ENCODE results near the gene WDR33.

WDR33 gene

DNA sequence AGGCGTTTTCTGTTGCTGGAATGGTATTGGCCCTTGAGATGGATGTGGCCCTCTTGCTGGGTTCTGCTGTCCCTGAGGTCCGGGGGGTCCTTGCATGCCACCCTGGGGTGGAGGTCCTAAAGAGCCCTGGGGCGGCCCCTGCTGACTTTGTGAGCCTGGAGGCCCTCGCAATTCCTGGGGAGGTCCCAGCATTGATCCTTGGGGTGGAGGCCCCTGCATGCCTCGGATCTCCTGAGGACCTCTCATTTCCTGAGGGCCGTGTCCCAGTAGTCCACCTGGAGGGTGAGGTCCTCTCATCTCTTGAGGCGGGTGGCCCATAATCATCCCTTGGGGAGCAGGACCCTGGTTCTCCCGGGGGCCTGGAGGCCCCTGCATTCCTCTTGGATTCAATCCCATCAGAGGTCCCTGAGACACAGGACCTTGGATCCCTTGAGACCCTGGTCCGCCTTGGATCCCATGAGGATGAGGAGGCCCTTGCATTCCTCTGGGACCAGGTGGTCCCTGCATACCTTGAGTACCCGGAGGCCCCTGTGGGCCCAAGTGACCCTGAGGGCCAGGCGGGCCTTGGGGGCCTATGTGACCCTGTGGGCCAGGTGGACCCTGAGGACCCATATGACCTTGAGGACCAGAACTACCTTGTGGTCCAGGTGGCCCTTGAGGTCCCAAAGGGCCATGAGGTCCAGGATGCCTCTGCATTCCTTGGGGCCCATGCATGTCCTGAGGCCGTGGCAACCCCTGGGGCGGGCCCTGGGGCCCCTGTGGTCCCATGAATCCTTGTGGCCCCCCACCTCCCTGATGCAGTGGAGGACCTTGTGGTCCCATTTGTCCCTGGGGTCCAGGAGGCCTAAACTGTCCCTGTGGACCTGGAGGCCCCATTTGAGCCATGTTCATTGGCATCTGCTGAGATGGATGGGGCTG lies 91.4 kb downstream of the WDR33 start:
- DNase-seq (ENCODE audit: low read depth, low spot score) = no peak

DNA sequence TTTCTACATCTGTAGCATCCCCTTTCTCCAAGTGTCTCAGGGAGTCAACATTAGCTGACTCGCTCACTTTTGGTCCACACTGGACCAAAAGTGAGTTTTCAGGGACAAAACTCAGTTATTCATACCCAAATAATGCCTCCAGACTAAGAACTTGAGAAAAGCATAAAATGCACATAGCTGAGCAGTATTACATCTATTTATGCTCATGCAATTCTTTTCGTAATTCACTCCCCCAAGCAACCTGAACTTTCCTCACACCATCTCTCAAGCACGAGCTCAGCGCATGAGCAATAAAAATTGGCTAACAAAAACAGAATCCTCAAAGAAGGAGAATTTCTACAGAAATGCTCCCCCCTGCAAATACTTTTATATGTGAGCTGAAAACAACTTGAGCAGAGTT lies 92.7 kb downstream of the WDR33 start:
- DNase-seq (ENCODE audit: low read depth, low spot score) = no peak

DNA sequence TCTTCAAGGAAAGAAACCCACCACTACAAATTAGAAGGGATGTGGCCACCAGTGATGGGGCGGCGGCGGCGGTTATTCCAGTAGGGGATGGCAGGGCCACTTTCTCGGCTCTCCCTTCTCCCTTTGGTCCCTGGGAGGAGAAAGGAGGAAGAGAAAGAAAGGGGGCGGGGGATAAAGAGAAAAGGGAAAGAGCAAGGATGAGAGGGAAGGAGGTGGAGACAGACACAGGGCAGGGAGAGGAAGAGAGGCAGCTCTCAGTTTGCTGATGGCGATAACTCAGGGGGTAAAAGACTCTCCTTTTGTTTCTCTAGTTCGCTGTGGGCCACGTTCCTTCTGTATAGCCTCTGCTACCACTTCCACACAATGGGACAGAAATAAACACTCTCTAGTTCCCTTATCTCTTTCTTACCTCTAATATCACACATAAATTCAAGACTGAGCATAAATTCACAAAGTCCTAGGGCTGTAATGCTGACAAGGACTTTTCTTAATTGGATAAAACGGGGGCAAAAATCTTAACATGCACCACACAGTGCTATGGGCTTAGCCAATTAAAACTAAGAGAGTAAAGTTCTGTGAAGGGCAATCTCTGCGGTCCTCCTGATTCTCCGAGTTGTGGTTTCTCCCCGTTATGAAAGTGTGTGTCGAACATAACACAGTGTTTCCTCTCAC lies 95.1 kb downstream of the WDR33 start:
- DNase-seq (ENCODE audit: low read depth, low spot score) = no peak

GRCh38 chr2:127713562-127713961 lies 97.4 kb downstream of the WDR33 start:
- no peak for DNase-seq (ENCODE audit: low read depth, low spot score)

- DNase-seq (ENCODE audit: low read depth, low spot score) = no peak
Observed at GRCh38 chr2:127712999-127713398, 98.0 kb downstream of the WDR33 start.

DNA sequence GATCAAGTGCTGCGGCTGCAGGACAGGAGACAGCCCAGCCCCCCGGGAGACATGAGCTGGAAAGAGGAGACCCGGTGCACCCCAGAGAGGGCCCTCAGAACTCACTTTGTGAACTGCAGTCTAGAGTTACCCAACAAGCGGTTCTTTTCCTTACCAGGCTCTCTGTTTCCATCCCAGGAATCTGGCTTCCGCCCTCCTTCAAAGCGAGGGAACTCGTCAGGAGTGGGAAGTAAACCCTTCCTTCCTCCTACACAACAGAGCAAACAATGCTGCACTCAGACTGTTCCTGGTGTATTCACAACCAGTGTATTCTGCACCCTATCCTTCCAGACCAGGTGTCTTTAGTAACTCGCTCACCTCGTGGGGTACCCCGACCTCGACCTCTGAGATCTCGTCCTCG lies 101.6 kb downstream of the WDR33 start:
- DNase-seq (ENCODE audit: low read depth, low spot score) = no peak

DNA sequence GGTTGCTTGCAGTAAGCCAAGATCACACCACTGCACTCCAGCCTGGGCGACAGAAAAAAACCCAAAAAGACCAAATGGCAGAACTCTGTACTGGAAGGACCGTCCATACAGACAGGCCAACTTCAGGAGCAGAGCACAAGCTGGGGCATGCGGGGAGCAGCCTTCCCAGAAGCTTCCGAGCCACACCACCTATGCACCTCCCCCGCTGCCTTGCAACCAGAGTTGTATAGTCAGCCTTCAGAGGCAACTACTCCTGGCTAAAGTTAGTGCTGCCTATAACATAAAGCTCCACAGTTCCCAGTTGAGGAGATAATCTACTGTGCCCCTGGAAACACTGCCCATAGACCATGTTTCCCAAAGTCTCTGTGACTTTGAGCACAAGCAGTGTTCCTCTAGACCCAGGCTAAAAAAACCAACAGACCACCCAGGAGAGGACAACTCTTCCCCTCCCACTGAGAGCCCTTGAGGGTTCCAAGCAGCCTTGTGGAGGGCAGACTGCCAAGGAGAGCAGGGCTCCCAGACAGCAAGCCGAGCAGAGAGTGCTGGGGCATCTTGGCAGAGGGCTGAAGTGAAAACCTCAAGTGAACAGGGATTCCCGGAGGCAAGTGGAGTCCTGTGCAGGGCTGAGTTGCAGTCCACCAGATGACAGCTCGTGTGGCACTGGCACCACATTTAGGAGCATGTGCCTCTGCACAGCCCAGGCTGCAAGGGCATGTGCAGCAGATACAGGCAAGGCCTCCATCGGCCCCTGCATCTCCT lies 102.9 kb downstream of the WDR33 start:
- DNase-seq (ENCODE audit: low read depth, low spot score) = no peak

DNA sequence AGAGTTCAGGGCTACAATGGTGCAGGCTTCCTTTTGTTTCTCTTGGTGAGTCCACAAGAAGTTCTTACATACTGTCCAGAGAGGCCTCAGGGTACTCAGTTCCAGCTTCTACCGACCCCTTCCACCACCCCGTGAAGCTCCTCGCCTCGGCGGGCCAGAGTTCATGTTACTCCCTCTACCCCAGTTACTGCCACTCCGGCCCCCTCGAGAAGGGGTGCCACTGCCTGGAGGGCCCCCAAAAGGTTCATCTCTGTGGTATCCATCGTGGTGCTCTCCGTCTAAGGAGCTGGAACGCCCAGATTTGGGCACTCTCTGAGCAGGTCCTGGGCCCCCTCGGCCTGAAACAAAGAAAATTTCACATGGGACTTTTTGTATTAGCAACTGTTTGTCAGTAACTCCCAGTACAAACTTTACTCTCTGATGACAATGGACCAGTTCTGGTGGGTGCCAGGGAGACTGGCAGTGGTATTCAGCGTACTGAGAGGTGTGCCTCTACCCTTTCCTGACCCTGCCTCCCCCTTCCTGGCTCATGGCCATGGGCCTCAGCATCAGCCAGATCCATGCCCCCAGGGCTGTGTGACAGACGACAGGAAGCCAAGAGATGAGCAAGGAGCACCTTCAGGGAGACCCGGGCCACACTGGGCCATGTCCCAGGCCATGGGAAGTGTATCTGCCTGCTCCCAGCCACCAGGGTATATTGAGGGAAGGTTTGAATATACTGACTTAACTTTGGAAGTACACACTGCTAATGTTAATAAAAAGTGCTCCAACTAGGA lies 104.6 kb downstream of the WDR33 start:
- DNase-seq (ENCODE audit: low read depth, low spot score) = no peak

- no peak for DNase-seq (ENCODE audit: low read depth, low spot score)
Observed at GRCh38 chr2:127705391-127706065, 105.4 kb downstream of the WDR33 start.

DNA sequence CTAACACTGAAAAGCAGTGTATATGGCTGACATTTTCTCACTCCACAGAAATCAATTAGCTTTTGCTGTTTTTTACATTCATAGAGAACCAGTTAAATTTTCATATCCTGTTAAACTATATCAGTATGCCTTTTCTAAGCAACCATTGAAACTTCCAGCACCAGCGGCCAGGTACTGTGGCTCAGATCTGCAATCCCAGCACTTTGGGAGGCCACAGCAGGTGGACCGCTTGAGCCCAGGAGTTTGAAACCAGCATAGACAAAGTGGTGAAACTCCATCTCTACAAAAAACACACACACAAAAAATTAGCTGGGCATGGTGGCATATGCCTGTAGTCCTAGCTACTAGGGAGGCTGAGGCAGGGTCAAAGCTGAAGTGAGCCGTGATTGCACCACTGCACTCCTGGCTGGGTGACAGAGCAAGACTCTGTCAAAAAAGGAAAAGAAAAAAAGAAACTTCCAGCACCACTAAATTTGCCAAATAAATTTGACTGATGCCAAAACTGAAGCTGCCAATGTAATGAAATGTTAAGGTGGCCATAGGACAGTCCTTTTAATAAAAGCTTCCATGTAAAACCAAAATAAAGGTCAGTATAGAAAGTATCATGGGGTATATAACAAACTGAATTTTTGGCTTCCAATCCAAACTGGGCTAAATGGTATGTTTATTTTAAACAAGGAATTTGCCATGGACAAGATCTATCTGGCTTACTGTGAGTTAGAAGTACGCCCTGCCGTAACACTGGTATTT lies 106.2 kb downstream of the WDR33 start:
- DNase-seq (ENCODE audit: low read depth, low spot score) = no peak

DNA sequence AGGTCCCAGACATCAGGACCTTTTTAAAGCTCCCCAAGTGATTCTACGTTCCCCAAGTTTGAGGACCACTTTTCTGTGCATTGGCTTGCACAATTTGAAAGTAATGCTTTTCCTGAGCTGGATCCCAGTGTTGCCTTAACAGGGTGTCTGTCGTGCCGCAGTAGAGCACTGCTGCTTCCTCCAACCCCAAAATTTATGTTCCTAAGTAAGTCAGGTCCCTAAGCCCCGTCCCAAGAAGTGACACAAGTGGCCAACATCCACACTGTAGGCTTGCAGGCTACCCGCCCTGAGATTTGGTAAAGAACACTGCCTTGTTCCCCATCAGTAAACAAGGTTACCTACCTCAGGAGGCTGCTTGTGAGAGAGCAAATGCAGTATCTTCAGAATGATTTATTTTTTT lies 107.7 kb downstream of the WDR33 start:
- DNase-seq (ENCODE audit: low read depth, low spot score) = no peak

- no peak for DNase-seq (ENCODE audit: low read depth, low spot score)
Observed at GRCh38 chr2:127702395-127703009, 108.5 kb downstream of the WDR33 start.

DNA sequence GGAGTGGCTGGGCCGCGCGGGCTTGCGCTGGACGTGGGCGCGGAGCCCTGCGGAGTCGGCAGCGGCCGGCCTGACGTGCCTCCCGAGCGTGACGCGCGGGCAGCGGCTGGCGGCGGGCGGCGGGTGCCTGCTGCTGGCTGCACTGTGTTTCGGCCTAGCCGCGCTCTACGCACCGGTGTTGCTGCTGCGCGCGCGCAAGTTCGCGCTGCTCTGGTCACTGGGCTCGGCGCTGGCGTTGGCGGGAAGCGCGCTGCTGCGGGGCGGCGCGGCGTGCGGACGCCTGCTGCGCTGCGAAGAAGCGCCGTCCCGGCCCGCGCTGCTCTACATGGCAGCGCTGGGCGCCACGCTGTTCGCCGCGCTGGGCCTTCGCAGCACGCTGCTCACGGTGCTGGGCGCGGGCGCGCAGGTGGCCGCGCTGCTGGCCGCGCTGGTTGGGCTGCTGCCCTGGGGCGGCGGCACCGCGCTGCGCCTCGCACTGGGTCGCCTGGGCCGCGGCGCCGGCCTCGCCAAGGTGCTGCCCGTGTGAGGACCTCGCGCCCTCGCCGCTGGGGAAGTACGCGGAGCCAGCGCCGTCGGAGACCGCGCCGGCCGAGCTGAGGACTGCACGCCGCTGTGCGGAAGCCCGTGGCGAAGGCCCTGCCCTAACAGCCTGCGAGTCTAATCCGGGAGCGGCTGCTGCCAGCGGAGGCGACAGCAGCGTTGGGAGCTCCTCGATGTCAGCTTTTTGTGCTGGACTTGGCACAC lies 109.1 kb downstream of the WDR33 start:
- DNase-seq (ENCODE audit: low read depth, low spot score) = peak; percentile 51

DNA sequence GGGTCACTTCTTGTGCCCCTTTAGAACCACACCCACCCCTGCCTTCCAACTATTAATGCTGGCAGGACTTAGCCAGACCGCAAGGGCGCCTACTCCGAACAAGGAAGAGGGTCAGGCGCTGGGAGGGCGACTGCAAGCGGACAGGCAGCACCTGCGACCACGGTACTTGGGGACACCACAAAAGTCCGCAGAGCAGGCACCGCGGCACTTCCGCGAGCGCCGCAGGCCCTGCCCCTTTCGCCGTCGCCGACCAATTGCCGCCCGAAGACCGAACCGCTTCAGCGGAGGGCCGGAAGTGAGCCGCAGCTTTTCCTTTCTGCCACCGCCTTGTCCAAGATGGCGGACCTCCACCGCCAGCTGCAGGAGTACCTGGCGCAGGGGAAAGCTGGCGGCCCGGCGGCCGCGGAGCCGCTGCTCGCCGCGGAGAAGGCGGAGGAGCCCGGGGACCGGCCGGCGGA lies 109.7 kb downstream of the WDR33 start, which contains the start of gene SFT2D3:
SFT2D3 (plus strand) TSS at position 305 of the 458 bp plus-strand sequence; CDS start at position 337, 32 bp downstream.
- peak; percentile 78 for DNase-seq (ENCODE audit: low read depth, low spot score)

GRCh38 chr2:127700527-127701192 lies 110.3 kb downstream of the WDR33 start:
- no peak for DNase-seq (ENCODE audit: low read depth, low spot score)

- DNase-seq (ENCODE audit: low read depth, low spot score) = no peak
Observed at GRCh38 chr2:127698553-127699355, 112.2 kb downstream of the WDR33 start.

- no peak for DNase-seq (ENCODE audit: low read depth, low spot score)
Observed at GRCh38 chr2:127697482-127698180, 113.3 kb downstream of the WDR33 start.

Data from activated naive CD8-positive, alpha-beta T cell treated with anti-CD3 and anti-CD28 coated beads, Interleukin-2, amount 50 U/mL, for 16 hours (primary cell).